T-helper 1 cell treated with Interleukin-12 subunit alpha and Interleukin-12 subunit beta and Interleukin-4 antibody, amounts not matched to agents 30 ng/mL and 1 ng/mL, for 36 hours (primary cell): Measurements from ENCODE around the gene SBK2. TPM values are rescaled to one million over a fixed set of nuclear protein-coding genes. Genes with fewer than 3 reads are reported as not detected.

Experiments
- intact Hi-C: fragments of 100-400 bp; cut with micrococcal nuclease; formaldehyde crosslinking; loops from one replicate; pipeline ENCODE4 v1.15.1; 2024
- total RNA-seq: library from RNA; stranded (reverse); gene quantifications from 2 replicates; pipeline ENCODE4 v1.2.3, GENCODE V29; 2022

The SBK2 gene
- total RNA-seq, 1 donor from 2014 or later = not detected

DNA sequence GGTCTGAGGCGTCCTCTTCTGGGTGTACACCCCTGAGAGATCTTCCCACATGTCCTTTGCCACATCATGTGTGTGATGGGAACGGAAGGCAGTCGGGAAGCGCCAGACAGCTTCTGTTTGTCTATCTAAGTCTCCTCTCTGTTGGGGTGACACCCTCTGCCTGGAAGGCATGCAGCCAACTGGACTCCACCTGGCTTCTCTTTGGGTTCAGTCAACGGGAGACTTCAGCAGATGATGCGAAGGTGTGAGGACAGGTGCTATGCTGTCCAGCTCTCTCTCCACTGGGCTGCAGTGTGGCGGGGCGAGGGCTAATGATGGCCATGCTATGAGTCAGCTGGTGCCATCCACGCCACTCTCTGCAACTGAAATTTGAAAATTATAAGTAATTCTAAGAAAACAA, 22.8 kb upstream of the SBK2 start:
- intact Hi-C loops = no loop called here

DNA sequence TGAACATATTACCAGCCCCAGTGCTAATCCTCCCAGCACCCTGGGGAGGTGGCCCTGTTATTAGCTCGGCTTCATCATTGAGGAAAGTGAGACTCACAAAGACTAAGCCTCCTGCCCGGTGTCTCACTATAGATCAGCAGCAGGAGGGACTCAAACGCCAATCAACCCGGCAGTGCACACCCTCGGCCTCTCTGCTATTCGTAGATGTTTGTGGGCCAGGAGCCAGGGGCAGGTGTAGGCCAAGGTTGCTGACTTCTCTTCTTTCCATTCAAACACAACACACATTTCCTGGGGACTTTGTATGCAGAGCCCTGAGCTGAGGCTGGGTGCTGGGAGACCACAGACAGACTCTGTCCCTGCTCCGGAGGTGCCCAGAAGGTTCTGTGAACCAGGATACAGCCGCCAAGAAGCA, 17.8 kb upstream of the SBK2 start:
- intact Hi-C loops = no loop called here

DNA sequence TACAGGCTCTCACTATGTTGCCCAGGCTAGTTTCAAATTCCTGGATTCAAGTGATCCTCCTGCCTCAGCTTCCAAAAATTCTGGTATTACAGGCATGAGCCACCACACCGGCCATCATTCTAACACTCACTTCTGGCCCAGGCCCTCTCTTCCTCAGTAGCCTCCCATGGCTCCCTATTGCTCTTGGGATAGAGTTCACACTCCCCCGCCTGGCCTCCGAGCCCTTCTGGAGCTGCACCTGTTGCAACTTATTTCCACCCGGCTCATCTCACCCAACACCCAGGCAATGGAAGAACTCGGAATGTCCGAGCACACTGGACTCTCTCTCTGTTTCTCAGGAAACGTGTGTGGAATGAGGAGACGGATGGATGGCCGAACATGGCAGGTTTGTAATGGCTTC, 17.4 kb upstream of the SBK2 start:
- intact Hi-C loops = no loop called here

DNA sequence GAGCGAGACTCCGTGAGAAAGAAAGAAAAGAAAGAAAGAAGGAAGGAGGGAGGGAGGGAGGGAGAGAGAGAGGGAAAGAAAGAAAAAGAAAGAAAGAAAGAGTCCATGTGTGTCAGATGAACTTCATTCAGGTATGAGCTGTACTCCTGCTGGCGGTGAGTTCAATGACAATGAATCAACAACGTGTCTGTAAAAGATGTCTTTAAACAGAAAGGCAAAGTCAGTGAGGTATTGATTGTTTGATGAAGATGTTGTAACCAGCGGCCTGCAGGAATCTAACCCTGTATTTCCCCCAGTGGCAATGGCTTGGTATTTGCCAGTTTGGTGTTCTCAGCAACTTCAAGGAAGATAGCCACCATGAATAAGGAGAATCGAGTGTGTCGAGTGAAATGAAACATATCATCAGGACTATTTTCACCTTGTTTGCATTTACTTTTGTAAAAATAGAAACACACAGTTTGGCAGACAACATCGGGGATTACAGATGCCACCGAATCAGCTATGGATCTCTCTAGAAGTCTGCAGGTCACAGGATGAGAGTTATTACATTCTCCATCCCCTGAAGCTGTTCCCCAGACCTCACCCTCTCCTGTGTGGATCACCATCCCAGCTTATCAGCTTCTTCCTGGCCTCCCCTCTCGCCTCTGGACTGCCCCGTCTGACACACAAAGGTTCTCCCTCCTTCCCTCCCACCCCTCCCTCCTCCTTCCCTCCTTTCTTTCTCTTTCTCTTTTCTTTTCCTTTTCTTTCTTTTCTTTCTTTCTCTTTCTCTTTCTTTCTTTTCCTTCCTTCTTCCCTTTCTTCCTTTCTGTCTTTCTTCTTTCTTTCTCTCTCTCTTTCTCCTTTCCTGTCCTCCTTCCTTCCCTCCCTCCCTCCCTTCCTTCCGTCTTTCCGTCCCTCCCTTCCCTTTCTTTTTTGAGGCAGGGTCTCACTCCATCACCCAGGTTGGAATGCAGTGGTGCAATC, 16.6 kb upstream of the SBK2 start:
- intact Hi-C loops = no loop called here

DNA sequence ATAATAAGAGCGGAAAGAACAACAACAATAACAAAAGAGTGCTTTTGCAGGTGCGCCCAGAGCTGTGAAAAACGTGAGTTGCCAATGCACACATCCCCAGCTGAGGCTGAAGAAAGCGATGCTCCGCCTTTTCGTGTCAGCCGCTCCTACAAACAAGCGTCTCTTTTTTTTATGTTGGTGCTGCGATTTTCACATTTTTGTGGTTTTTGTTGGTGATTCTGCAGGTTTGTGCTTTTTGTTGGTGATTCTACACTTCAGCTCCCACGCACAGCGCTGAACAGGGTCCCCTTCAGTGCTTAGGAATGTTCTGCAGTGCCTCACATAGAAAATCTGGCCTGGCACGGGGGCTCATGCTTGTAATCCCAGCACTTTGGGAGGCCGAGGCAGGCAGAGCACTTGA, 15.7 kb upstream of the SBK2 start:
- intact Hi-C loops = no loop called here

DNA sequence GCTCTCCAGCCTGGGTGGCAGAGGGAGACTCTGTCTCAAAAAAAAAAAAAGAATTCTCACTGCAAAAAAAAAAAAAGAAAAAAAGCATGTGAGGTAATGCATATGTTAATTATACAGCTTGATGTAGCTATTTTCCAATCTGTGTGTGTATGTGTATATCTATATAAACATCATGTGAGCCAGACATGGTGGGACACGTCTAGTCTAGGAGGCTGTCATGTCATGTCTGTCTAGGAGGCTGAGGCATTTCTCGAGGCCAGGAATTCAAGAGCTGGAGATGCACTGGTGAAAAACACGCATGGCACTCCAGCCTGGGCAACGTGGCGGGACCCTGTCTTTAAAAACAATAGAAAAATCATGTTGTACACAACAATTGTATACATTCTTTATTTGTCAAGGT, 15.3 kb upstream of the SBK2 start:
- intact Hi-C loops = no loop called here

DNA sequence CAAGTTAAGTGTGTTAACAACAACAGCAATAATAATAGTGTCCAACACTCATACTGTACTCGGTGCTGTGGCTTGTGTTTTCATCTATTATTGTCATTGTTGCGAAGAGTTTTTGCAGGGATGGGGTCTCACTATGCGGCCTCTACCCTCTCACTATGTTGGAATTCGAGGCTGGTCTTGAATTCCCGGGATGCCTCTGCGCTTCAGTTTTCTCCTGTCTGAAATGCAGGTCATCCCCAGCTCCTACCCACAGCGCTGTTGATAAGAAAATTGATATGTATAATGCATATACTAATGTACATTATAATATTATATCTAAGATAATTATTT, 13.4 kb upstream of the SBK2 start:
- intact Hi-C loops = no loop called here

DNA sequence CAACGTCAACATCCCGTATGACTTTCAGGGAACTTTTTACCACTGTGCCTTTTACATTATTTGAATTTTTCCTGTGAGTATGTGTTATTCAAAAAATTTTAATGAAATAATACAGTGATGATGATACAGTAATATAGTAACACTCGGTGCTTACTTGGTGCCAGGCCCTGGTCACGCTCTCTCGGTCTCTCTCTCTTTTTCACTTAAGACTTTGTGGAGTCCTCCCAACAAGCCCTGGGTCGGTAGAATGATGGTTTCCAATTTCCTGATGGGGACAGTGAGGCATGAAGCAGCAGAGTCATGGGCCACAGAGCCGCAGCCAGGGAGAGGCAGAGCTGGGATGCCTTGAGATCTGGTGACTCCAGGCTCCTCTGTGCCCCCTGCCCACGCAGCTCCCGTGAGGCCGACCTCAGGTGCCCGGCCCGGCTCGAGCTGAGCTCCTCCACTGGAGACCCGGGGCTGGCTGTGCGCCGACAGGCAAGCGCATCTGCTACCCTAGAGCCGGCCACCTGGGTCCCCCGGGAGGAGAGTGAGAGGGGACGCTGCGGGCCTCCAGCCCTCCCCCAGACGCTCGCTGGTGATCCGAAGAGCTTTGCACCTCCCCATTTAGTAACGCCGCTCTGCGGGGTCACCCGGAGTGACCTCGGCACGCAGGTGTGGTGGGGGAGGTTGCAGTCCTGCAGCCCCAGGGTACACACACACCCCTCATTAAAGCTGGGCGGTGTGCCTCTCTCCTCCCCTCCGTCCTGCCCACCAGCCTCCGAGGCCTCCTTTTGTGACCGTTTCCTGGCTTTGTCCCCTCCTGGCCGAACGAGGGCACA, 12.8 kb upstream of the SBK2 start:
- intact Hi-C loops = no loop called here

DNA sequence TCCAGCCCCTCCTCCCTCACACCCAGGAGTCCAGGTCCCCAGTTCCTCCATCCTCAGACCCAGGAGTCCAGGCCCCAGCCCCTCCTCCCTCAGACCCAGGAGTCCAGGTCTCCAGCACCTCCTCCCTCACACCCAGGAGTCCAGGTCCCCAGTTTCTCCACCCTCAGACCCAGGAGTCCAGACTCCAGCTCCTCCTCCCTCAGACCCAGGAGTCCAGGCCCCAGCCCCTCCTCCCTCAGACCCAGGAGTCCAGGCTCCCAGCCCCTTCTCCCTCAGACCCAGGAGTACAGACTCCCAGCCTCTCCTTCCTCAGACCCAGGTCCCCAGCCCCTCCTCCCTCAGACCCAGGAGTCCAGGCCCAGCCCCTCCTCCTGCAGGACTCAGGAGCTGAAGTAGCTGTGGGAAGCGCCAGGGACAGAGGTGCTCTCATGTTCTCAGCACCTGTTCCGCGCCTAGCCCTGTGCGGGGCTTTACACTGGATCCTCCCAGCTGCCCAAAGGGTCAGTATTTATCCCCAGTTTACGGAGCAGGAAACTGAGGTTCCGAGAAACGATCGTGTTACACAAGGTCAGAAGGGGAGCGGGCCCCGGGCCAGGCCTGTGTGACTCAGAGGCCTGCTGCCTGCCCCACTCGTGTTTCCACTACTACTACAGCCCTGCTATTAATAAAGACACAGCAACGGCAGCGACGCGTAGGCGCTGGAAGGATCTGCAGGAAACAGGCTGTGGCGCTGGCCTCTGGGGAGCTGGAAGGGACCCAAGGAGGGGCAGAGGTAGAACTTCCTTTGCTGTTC, 10.1 kb upstream of the SBK2 start:
- intact Hi-C loops = no loop called here

DNA sequence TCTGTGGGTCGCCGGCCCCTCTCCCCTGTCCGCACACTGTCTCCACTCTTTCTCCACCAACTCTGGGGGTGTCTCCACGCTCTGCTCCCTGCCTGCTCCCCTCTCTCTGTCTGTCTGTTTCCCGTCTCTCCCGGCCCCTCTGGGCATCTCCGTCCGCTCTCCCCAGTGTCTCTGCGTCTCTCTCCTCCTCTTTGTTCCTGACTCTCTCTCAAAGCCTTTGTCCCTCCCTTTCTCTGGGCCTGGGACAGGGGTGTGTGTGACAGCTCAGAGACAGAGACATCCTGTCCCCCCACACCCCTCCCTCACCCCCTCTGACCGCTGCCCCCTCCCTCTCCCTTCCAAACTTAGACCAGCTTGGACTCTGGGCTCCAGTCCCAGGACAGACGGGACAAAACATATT, 9.1 kb upstream of the SBK2 start:
- intact Hi-C loops = no loop called here

DNA sequence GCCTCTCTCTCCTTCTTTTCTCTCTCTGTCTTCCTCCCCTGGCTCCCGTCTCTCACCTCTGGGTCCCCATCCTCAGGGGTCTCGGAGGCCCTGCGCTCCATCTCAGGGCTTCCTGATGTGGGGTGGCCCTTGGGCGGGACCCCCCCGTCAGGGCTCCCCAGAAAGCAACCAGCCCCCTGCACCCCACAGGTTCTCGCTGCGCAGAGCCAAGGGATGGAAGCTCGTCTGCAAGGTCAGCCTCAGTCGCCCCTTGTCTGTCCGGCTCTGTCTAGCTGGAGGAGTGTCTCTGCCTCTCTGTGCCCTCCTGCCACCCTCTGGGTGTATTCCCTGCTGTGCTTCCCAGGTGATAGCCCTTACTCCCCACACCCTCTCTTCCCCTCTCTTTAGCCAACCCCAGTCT, 8.5 kb upstream of the SBK2 start, which contains the start of gene SBK3:
Gene SBK3, minus strand, starts transcription at position 101 of the 400 bp plus-strand sequence. Its CDS starts 0 bp downstream, at position 101.
- intact Hi-C loops = no loop called here

DNA sequence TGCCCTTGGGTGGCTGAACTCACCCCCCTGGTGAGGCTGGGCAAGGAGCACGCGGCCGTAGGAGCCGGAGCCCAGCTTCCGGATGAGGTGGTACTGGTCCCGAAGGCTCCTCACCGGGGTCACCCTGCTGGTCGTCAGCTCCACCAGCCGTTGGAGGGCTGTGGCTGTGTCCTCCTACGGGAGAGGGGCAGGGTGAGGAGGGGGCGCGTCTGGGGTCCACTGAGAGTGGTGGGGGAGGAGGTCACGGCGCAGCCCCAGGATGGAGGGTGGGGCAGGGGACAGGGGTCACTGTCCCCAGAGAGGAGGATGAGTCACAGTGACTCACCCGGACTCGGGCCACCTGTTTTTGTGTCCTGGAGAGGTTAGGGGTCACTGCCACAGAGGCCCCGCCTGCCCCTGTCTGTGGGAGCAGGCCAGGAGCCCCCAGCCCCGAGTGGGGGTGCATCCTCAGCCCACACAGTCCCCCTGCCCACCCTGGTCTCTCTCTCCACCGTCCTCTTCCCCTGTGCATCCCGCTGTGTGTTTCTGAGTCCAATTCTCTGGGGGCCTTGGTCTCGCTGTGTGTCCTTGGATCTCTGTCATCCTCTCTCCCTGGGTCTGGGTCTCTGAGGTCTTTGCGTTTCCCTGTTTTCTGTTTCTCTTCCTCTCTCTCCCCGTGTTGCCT, 8.0 kb upstream of the SBK2 start:
- intact Hi-C loops = no loop called here

DNA sequence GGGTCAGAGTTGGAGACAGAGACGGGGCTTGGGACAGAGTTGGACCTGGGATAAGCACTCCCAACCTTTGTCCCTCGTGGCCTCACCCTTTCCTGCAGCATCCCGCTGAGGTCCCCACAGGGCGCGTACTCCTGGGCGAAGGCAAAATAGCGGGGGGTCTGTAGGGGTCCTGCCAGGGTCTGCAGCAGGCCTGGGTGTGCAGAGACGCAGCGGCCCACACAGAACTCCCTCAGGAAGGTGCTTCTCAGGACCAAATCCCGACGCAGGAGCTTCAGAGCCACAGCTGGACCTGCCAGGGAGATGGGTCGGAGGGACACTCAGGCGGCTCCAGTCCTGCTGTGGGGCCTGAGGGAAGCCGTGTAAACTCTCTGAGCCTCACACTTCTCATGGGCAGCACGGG, 7.1 kb upstream of the SBK2 start:
- intact Hi-C loops = no loop called here

DNA sequence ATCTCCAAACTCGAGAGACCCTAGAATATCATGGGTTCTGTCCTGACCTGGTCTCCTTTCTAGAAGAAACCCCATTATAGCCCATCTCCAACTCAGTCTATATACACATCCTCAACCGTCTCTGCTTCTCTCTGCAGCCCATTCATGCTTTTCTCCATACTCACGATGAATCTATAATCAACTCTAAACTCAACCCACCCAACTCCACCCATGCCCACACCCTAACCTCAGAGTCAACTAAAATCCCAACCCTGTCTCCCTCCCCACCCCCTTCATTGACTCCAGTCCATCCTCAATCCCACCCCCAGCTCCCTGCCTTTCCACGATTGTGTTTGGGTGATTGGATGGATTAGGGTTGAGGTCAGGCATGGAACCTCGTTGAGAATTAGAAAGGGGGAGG, 6.6 kb upstream of the SBK2 start:
- intact Hi-C loops = no loop called here

DNA sequence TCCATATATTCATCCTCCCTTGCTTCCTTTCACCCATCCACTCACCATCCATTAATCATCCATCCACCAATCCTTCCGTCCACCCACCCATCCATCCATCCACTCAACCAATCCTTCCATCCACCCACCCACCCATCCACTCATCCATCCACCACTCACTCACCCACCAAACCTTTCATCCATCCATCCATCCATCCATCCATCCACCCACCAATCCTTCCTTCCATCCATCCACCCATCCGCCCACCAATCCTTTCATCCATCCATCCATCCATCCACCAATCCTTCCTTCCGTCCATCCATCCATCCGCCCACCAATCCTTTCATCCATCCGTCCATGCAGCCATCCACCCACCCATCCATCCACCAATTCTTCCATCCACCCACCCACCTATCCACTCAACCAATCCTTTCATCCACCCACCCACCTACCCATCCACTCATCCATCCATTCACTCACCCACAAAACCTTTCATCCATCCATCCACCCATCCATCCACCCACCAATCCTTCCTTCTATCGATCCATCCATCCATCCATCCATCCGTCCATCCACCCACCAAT, 5.4 kb upstream of the SBK2 start:
- intact Hi-C loops = no loop called here

DNA sequence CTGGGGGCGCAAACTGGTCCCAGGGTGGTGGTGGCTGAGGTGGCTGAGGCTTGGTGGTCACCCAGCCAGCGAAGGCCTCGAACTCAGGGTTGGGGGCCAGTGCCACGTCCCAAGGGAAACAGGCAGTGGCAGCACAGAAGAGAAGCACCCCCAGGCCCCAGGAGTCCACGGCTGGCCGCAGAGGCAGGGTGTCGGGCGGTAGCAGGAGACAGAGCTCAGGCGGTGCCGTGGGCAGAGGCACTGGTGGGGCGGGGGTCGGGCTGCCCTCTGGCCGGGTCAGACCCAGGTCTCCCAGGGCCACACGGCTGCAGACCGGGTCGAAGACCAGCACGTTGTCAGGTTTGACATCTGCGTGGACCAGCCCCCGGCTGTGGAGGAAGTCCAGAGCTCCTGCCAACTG, 4.2 kb upstream of the SBK2 start:
- intact Hi-C loops = no loop called here

DNA sequence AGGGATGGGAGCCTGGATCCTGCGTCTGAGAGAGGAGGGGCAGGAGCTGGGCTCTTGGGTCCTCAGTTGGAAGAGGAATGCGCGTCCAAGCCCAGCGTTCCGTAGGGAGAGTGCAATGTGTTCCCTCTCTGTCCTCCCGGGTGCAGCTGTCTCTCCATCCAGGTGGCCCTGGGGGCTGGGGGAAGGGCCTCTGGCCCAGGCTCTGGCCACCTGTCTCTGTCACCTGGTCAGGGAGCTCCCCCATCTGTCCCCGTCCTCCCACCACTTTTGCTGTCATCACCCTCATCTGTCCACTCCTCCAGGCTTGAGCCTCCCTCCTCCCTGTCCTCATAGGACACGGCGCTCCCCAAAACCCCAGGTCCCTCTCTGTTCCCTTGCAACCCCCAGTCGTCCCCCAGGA, 3.7 kb upstream of the SBK2 start:
- intact Hi-C loops = no loop called here

DNA sequence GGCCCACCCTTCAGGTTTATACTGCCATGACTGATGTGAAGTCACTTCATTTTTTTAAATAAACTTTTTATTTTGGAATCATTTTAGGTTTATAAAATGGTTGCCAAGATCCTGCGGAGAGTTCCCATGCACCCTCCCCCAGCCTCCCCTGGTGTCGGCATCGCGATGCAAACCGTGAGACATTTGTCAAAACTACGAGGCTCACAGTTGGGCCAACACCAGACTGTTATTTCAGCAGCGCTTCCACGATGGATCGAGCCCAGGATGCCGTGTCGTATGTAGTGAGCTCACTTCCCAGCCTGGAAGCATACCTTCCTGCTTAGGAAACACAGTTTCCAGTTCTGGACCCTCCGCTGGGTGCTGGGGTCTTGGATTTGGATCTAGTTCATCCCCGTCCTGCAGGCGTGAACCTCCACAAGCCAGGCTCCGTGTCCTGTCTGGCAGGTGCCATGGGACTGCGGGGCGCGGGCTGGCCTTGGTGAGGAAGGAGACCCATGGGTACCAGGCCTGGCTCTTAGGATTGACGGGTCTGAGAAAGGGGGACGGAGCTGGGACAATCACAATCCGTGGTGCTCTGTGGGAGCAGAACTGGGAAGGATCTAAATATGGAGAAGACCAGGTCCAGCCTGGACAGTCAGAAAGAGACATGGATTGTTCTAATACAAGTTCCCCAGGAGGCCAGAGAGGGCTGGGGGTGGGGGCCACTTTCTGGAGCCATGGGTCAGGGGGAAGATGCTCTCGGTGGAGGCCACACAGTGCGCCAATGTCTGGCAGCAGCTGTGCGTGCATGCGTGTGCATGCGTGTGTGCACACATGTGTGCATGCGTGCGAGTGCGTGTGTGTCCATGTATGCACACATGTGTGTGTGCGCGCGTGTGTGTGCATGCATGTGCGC, 2.4 kb upstream of the SBK2 start:
- intact Hi-C loops = no loop called here

DNA sequence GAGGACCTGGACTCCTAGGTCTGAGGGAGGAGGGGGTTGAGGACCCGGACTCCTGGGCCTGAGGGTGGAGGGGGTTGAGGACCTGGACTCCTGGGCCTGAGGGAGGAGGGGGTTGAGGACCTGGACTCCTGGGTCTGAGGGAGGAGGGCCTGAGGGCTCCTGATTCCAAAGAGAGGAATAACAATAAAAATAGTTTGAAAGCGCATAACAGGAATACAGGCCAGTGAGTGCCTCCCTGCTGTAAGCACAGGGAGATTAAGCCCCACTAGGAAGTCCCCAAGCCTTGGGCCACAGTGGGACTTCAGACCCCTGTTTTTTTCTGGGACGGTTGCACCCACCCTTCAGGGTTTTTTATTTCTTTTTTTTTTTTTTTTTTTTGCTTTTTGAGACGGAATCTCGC, 1.2 kb upstream of the SBK2 start:
- intact Hi-C loops = no loop called here

DNA sequence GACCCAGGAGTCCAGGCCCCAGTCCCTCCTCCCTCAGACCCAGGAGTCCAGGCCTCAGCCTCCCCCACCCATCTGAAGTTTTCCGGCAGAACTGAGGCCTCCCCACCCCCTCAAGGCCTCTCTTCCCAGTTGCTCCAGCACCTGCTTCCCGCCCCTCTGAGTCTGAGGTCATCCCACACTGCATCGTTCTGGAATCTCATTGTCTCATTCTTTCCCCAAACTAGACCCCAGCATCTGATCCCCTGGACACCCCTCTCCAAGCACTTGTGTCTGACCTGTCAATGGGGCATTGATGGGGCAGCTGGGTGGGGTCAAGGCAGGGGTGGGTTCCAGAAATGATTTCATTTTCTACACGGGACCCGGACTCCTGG, 793 bp upstream of the SBK2 start:
- intact Hi-C loops = no loop called here
